ENCODE results near the gene TSHZ3.

Gene TSHZ3

GRCh38 chr19:31314156-31314555 is 35.1 kb downstream of the TSHZ3 start:
- TF ChIP-seq CTCF (IDR thresholded peaks at IDR 0.05; ENCODE audit: insufficient read depth, missing control alignments), result no peak
- DNase-seq (ENCODE audit: insufficient read length, low spot score) (no peak), FAIRE-seq (no peak)

- FAIRE-seq, result no peak
- TF ChIP-seq CTCF (IDR thresholded peaks at IDR 0.05; ENCODE audit: insufficient read depth, missing control alignments), result no peak
Observed at GRCh38 chr19:31313291-31314030, 35.8 kb downstream of the TSHZ3 start.

GRCh38 chr19:31312677-31313244 is 36.5 kb downstream of the TSHZ3 start:
- no peak for FAIRE-seq
- DNase-seq (ENCODE audit: insufficient read length, low spot score), result no peak
- TF ChIP-seq CTCF (IDR thresholded peaks at IDR 0.05; ENCODE audit: insufficient read depth, missing control alignments), result no peak

More at GRCh38 chr19:31313291-31314030, 35.8 kb downstream of the TSHZ3 start:
- no peak for DNase-seq (ENCODE audit: insufficient read length, low spot score)

GRCh38 chr19:31312009-31312676 is 37.1 kb downstream of the TSHZ3 start:
- TF ChIP-seq CTCF (IDR thresholded peaks at IDR 0.05; ENCODE audit: insufficient read depth, missing control alignments), result no peak
- DNase-seq (ENCODE audit: insufficient read length, low spot score), result no peak
- no peak for FAIRE-seq

- no peak for FAIRE-seq
- DNase-seq (ENCODE audit: insufficient read length, low spot score), result no peak
- no peak for TF ChIP-seq CTCF (IDR thresholded peaks at IDR 0.05; ENCODE audit: insufficient read depth, missing control alignments)
Observed at GRCh38 chr19:31310432-31311133, 38.7 kb downstream of the TSHZ3 start.

GRCh38 chr19:31308781-31309180 is 40.5 kb downstream of the TSHZ3 start:
- FAIRE-seq, result no peak
- TF ChIP-seq CTCF (IDR thresholded peaks at IDR 0.05; ENCODE audit: insufficient read depth, missing control alignments), result no peak

More at GRCh38 chr19:31308781-31309180, 40.5 kb downstream of the TSHZ3 start:
- no peak for DNase-seq (ENCODE audit: insufficient read length, low spot score)

All from D721Med (cell line).